HG02623 (cell line): ENCODE measurements around the gene HDAC4.
"Not testable (repeated sequence)": the region's sequence is repeated elsewhere in the genome, so short reads cannot be mapped to it uniquely, and the experiment has no call there.

Experiments used
- ATAC-seq: cut with Tn5 transposase; IDR thresholded peaks from one replicate; pipeline ENCODE4 v1.9.1; 2021; ENCODE audit warnings: moderate library complexity; ENCODE audit not compliant: unreplicated experiment

Gene HDAC4

GRCh38 chr2:239042551-239043320 lies 358.1 kb downstream of the HDAC4 start:
- ATAC-seq = no peak

GRCh38 chr2:239042046-239042445 lies 358.8 kb downstream of the HDAC4 start:
- ATAC-seq = no peak

- ATAC-seq = no peak
These were observed 359.8 kb downstream of the HDAC4 start for GRCh38 chr2:239041062-239041461.

- no peak for ATAC-seq
These were observed 360.6 kb downstream of the HDAC4 start for GRCh38 chr2:239040152-239040761.

GRCh38 chr2:239039479-239039861 lies 361.4 kb downstream of the HDAC4 start:
- ATAC-seq = no peak

GRCh38 chr2:239038773-239039478 lies 361.9 kb downstream of the HDAC4 start:
- ATAC-seq = no peak

- not testable (repeated sequence) for ATAC-seq
These were observed 362.5 kb downstream of the HDAC4 start for GRCh38 chr2:239038284-239038683.

- ATAC-seq = no peak
These were observed 363.3 kb downstream of the HDAC4 start for GRCh38 chr2:239037559-239037910.

- ATAC-seq = no peak
These were observed 363.8 kb downstream of the HDAC4 start for GRCh38 chr2:239036819-239037558.

- ATAC-seq = no peak
These were observed 364.7 kb downstream of the HDAC4 start for GRCh38 chr2:239035997-239036731.

GRCh38 chr2:239035361-239035814 lies 365.4 kb downstream of the HDAC4 start:
- no peak for ATAC-seq

GRCh38 chr2:239034561-239035341 lies 366.1 kb downstream of the HDAC4 start:
- no peak for ATAC-seq

- no peak for ATAC-seq
These were observed 366.8 kb downstream of the HDAC4 start for GRCh38 chr2:239033801-239034560.

- no peak for ATAC-seq
These were observed 370.9 kb downstream of the HDAC4 start for GRCh38 chr2:239029958-239030357.

- ATAC-seq = no peak
These were observed 372.6 kb downstream of the HDAC4 start for GRCh38 chr2:239028253-239028619.

GRCh38 chr2:239027391-239028252 lies 373.2 kb downstream of the HDAC4 start:
- ATAC-seq = no peak

- ATAC-seq = no peak
These were observed 374.0 kb downstream of the HDAC4 start for GRCh38 chr2:239026711-239027361.
